Measurements from ENCODE around the gene CCNY.

The CCNY gene

GRCh38 chr10:35377050-35377728, 40.9 kb downstream of the CCNY start:
- H3K27ac ChIP-seq = no peak overlapping the region
- no peak overlapping the region for H3K4me3 ChIP-seq

- Histone ChIP-seq H3K27ac (peak overlapping the region in 12 of 21 experiments; percentile 17 to 76 (median 53)), H3K4me3 (no peak overlapping the region)
Measured at GRCh38 chr10:35378541-35379210, 42.4 kb downstream of the CCNY start.

- Histone ChIP-seq H3K4me3 (no peak overlapping the region), H3K27ac (peak overlapping the region in 14 of 21 experiments; percentile 8 to 76 (median 53))
Measured at GRCh38 chr10:35379226-35380137, 43.2 kb downstream of the CCNY start.

GRCh38 chr10:35382096-35382495, 45.8 kb downstream of the CCNY start:
- H3K27ac ChIP-seq = no peak overlapping the region
- no peak overlapping the region for H3K4me3 ChIP-seq

GRCh38 chr10:35384265-35384868, 48.1 kb downstream of the CCNY start:
- Histone ChIP-seq H3K27ac (no peak overlapping the region), H3K4me3 (no peak overlapping the region)

GRCh38 chr10:35386594-35387174, 50.4 kb downstream of the CCNY start:
- Histone ChIP-seq H3K4me3 (no peak overlapping the region), H3K27ac (peak overlapping the region in 1 of 21 experiments; percentile 35)

- H3K27ac ChIP-seq = no peak overlapping the region
Measured at GRCh38 chr10:35387768-35388167, 51.5 kb downstream of the CCNY start.

GRCh38 chr10:35388197-35388596, 51.9 kb downstream of the CCNY start:
- H3K4me3 ChIP-seq = no peak overlapping the region
- no peak overlapping the region for H3K27ac ChIP-seq

More at GRCh38 chr10:35387768-35388167, 51.5 kb downstream of the CCNY start:
- no peak overlapping the region for H3K4me3 ChIP-seq

- H3K4me3 ChIP-seq = no peak overlapping the region
- no peak overlapping the region for H3K27ac ChIP-seq
Measured at GRCh38 chr10:35388682-35389081, 52.4 kb downstream of the CCNY start.

- H3K27ac ChIP-seq = no peak overlapping the region
Measured at GRCh38 chr10:35390161-35390840, 54.0 kb downstream of the CCNY start.

GRCh38 chr10:35390843-35391152, 54.5 kb downstream of the CCNY start:
- Histone ChIP-seq H3K4me3 (no peak overlapping the region), H3K27ac (no peak overlapping the region)

More at GRCh38 chr10:35390161-35390840, 54.0 kb downstream of the CCNY start:
- no peak overlapping the region for H3K4me3 ChIP-seq

- H3K4me3 ChIP-seq = no peak overlapping the region
- no peak overlapping the region for H3K27ac ChIP-seq
Measured at GRCh38 chr10:35391153-35391953, 55.0 kb downstream of the CCNY start.

- Histone ChIP-seq H3K4me3 (no peak overlapping the region), H3K27ac (no peak overlapping the region)
Measured at GRCh38 chr10:35391954-35392262, 55.6 kb downstream of the CCNY start.

GRCh38 chr10:35392482-35393228, 56.3 kb downstream of the CCNY start:
- H3K4me3 ChIP-seq = no peak overlapping the region
- H3K27ac ChIP-seq = no peak overlapping the region

GRCh38 chr10:35394411-35394851, 58.1 kb downstream of the CCNY start:
- Histone ChIP-seq H3K4me3 (no peak overlapping the region), H3K27ac (no peak overlapping the region)

GRCh38 chr10:35394934-35395333, 58.6 kb downstream of the CCNY start:
- Histone ChIP-seq H3K4me3 (no peak overlapping the region), H3K27ac (no peak overlapping the region)

GRCh38 chr10:35396560-35397434, 60.5 kb downstream of the CCNY start:
- no peak overlapping the region for H3K4me3 ChIP-seq
- H3K27ac ChIP-seq = no peak overlapping the region

Data from skin epidermis (tissue), 12 donors.